AG04450 (cell line): ENCODE results near the gene LHFPL3. TPM values are rescaled to one million over a fixed set of nuclear protein-coding genes. Genes with fewer than 3 reads are reported as not detected.

Source experiments
- CTCF ChIA-PET: fragments of 300-600, 350-600 bp; formaldehyde crosslinking; extraction: SDS; loops from one replicate; lab custom pipeline; 2022; ENCODE audit warnings: antibody characterized with exemption, inconsistent platforms; lab: Charles Lee
- POLR2A ChIA-PET: fragments of 350-600 bp; formaldehyde crosslinking; extraction: SDS; loops from one replicate; lab custom pipeline; 2021; ENCODE audit warnings: antibody characterized with exemption, inconsistent platforms; lab: Yijun Ruan, JAX
- DNase-seq: peaks from one replicate; pipeline ENCODE4 v3.0.0-alpha.2; 2011; ENCODE audit warnings: low read depth, low spot score
- H3K27ac ChIP-seq: one replicate; pipeline ENCODE4 v1.5.1; 2012; ENCODE audit warnings: low read depth, low read length, control low read depth
- H3K27me3 ChIP-seq: one replicate; pipeline ENCODE4 v1.6.0; 2012; ENCODE audit warnings: low read length; ENCODE audit not compliant: control insufficient read depth, insufficient read depth
- H3K4me3 ChIP-seq: 2 replicates; pipeline ENCODE4 v1.5.1; 2011; ENCODE audit warnings: mild to moderate bottlenecking, low read depth, low read length, control low read depth
- H3K9me3 ChIP-seq: 2 replicates; pipeline ENCODE4 v1.5.1; 2012; ENCODE audit warnings: low read length; ENCODE audit not compliant: control insufficient read depth, insufficient read depth
- polyA plus RNA-seq: library from polyadenylated mRNA; depleted of rRNA; stranded (reverse); fragments of >200 nt; gene quantifications from 2 replicates; pipeline ENCODE4 v1.2.3, GENCODE V29; 2011
- TF ChIP-seq, protein P1 (sequence below): IDR thresholded peaks from 2 replicates; pipeline ENCODE4 v1.5.1; 2011; ENCODE audit warnings: low read depth, low read length, control low read depth, inconsistent platforms

The LHFPL3 gene
- polyA plus RNA-seq, 1 experiment, result not detected

DNA sequence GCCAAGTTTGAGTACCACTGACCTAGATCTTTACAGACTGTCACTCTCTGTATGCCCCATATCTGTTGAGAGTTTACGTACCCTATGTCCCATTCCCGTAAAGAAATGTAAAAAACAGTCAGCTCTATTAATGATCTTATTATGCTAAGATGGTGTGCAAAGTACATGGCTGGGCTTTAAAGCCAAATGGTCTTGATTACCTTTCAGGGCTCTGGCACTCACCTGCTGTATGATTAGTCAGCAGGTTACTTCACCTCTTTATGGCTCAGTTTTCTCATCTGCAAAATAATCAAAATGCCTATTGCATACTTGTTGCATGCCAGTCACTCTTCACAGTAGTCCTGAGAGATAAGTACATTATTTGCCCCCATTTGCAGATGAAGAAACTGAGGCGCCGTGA, 54.2 kb downstream of the LHFPL3 start:
- ChIA-PET CTCF (no interaction called here), POLR2A (no interaction called here)
- no peak overlapping the region for H3K27ac ChIP-seq
- no peak overlapping the region for H3K4me3 ChIP-seq
- TF ChIP-seq, protein P1, sequence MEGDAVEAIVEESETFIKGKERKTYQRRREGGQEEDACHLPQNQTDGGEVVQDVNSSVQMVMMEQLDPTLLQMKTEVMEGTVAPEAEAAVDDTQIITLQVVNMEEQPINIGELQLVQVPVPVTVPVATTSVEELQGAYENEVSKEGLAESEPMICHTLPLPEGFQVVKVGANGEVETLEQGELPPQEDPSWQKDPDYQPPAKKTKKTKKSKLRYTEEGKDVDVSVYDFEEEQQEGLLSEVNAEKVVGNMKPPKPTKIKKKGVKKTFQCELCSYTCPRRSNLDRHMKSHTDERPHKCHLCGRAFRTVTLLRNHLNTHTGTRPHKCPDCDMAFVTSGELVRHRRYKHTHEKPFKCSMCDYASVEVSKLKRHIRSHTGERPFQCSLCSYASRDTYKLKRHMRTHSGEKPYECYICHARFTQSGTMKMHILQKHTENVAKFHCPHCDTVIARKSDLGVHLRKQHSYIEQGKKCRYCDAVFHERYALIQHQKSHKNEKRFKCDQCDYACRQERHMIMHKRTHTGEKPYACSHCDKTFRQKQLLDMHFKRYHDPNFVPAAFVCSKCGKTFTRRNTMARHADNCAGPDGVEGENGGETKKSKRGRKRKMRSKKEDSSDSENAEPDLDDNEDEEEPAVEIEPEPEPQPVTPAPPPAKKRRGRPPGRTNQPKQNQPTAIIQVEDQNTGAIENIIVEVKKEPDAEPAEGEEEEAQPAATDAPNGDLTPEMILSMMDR, result no peak
- DNase-seq, result no peak
- no peaks in the 10 kb centered on the region for H3K27me3 ChIP-seq
- no peaks in the 10 kb centered on the region for H3K9me3 ChIP-seq

DNA sequence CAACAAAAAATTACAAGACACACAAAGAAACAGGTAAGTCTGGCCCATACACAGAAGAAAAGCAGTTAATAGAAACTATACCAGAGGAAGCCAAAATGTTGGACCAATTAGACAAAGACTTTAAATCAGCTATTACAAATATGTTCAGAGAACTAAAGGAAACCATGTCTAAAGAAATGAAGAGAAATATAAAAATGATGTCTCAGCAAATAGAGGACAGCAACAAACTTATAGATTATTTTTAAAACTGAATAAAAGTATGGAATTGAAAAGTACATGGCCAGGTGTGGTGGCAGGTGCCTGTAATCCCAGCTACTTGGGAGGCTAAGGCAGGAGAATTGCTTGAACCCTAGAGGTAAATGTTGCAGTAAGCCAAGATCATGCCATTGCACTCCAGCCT, 58.5 kb downstream of the LHFPL3 start:
- TF ChIP-seq, protein P1, result no peak
- Histone ChIP-seq H3K9me3 (no peaks in the 10 kb centered on the region), H3K27me3 (no peaks in the 10 kb centered on the region), H3K27ac (no peak overlapping the region), H3K4me3 (no peak overlapping the region)
- DNase-seq, result no peak
- ChIA-PET POLR2A (no interaction called here), CTCF (no interaction called here)

DNA sequence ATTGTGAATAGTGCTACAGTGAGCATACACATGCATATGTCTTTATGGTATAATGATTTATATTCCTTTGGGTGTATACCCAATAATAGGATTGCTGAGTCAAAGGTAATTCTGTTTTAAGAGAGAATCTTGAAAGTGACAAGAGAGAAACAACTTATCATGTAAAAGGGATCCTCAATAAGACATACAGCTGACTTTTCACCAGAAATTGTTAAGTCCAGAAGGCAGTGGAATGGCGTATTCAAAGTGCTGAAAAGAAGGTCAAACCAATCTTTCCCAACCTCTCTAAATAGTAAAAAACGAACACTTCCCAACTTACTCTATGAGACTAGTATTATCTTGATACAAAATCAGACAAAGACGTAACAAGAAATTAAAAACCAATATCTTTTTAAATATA, 59.8 kb downstream of the LHFPL3 start:
- Histone ChIP-seq H3K9me3 (no peaks in the 10 kb centered on the region), H3K27me3 (no peaks in the 10 kb centered on the region), H3K4me3 (no peak overlapping the region), H3K27ac (no peak overlapping the region)
- TF ChIP-seq, protein P1, result no peak
- CTCF ChIA-PET, result no interaction called here
- no peak for DNase-seq
- POLR2A ChIA-PET, result no interaction called here

DNA sequence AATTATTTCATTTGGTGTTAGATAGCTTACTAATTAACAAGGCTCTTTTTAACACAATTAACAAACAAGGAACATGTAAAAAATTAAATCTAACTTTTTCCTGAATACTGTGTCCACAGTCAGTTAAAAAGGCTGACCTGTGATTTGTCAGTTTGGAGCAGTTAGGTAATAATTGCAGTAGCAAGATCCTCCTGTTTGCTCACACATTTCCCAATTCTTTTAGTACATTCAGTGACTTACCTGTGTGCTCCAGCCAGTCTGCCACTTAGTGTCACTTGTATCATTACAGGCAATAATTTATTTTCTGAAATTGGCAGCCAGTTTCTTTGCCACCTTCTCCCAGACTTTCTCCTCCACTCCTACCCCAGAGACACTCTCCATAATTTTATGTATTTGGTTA, 66.8 kb downstream of the LHFPL3 start:
- DNase-seq, result no peak
- H3K27me3 ChIP-seq, result no peaks in the 10 kb centered on the region
- no peak overlapping the region for H3K4me3 ChIP-seq
- TF ChIP-seq, protein P1, result no peak
- ChIA-PET POLR2A (no interaction called here), CTCF (no interaction called here)
- H3K9me3 ChIP-seq, result no peaks in the 10 kb centered on the region; the same call in 1 of the 2 replicates
- H3K27ac ChIP-seq, result no peak overlapping the region

DNA sequence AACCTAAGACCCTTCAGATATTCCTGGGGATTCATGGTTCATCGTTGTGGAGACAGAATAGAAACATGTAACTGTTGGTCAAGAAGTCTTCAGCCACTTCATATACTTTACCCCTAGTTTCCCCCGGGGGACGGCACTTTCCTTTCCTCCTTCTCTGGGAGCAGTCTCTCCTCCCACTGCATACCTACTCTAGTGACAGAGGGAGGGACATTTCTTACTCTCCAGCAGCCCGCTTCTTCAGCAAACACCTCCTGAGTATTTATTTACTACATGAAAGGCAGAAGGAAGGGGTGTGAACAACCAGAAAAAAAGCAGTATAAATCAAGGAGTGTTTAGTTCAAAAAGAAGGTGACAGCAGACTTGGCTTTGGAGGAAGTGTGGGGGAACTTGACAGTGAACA, 69.0 kb downstream of the LHFPL3 start:
- H3K4me3 ChIP-seq, result no peak overlapping the region
- POLR2A ChIA-PET, result no interaction called here
- no peak for DNase-seq
- H3K27ac ChIP-seq, result no peak overlapping the region
- H3K9me3 ChIP-seq, result no peaks in the 10 kb centered on the region; the same call in 1 of the 2 replicates
- CTCF ChIA-PET, result no interaction called here
- H3K27me3 ChIP-seq, result no peaks in the 10 kb centered on the region
- TF ChIP-seq, protein P1, result no peak
